ENCODE results near the gene NKIRAS1. TPM values are rescaled to one million over a fixed set of nuclear protein-coding genes. Genes with fewer than 3 reads are reported as not detected.

The NKIRAS1 gene
- total RNA-seq, 1 experiment from 2014 or later: 12.0 TPM

- RAD21 ChIA-PET (ENCODE audit: low non-redundant PET in 1 of 2, low total read pairs in 2 of 2, uncharacterized antibody in 2 of 2, unreplicated experiment in 2 of 2): no interaction called here
- POLR2A ChIA-PET: no interaction called here
Observed at GRCh38 chr3:23843869-23844268, 72.9 kb downstream of the NKIRAS1 start.

More at GRCh38 chr3:23843869-23844268, 72.9 kb downstream of the NKIRAS1 start:
- Histone ChIP-seq H3K79me2 (ENCODE audit: insufficient read depth, low read length) (peaks cover 75% of the 10 kb centered on the region), H3K4me3 (replicated peaks in 1 of 2; ENCODE audit: low read depth in 1 of 2, low read length in 2 of 2) (no peak overlapping the region), H3K9me2 (ENCODE audit: insufficient read depth) (no peaks in the 10 kb centered on the region), H3K9me3 (ENCODE audit: control insufficient read depth in 1 of 2, insufficient read depth in 1 of 2, low read depth in 1 of 2, low read length in 2 of 2) (no peaks in the 10 kb centered on the region), H4K20me1 (ENCODE audit: insufficient read depth) (no peaks in the 10 kb centered on the region), H3K4me1 (ENCODE audit: control insufficient read depth in 1 of 2, insufficient read depth in 2 of 2, low read length in 2 of 2) (no peaks in the 10 kb centered on the region), H2AFZ (ENCODE audit: low read depth, low read length, poor library complexity, severe bottlenecking) (no peak overlapping the region), H3K36me3 (ENCODE audit: control insufficient read depth in 1 of 2, insufficient read depth in 2 of 2, low read length in 2 of 2) (no peaks in the 10 kb centered on the region), H3K4me2 (ENCODE audit: low read length) (no peak overlapping the region), H3K27ac (ENCODE audit: low read depth, low read length) (no peak overlapping the region), H3K27me3 (ENCODE audit: insufficient read depth, low read length) (no peaks in the 10 kb centered on the region), H3K9ac (ENCODE audit: low read length) (no peak overlapping the region)
- TF ChIP-seq JUND (IDR thresholded peaks at IDR 0.05) (no peak), YY1 (IDR thresholded peaks at IDR 0.05; ENCODE audit: extremely low read depth, insufficient replicate concordance, low read depth, low read length) (no peak), ZFX (IDR thresholded peaks at IDR 0.05) (no peak), FOSL1 (IDR thresholded peaks at IDR 0.05; ENCODE audit: low read depth) (no peak), SRF (IDR thresholded peaks at IDR 0.05; ENCODE audit: low read depth) (no peak), RAD21 (IDR thresholded peaks at IDR 0.05; ENCODE audit: low read depth) (no peak), CBX3 (IDR thresholded peaks at IDR 0.05; ENCODE audit: low read depth) (no peak), SIN3A (IDR thresholded peaks at IDR 0.05; ENCODE audit: low read depth) (no peak), EGR1 (IDR thresholded peaks at IDR 0.05; ENCODE audit: low read depth) (no peak), POLR2A (IDR thresholded peaks at IDR 0.05; ENCODE audit: borderline replicate concordance, extremely low read depth, insufficient read depth, insufficient read length) (no peak), ZBTB33 (IDR thresholded peaks at IDR 0.05; ENCODE audit: extremely low read depth, insufficient replicate concordance, low read length) (no peak), ELF1 (IDR thresholded peaks at IDR 0.05; ENCODE audit: borderline replicate concordance, low read depth) (no peak), ZNF274 (IDR thresholded peaks at IDR 0.05; ENCODE audit: low read depth, low read length) (no peak), SP1 (IDR thresholded peaks at IDR 0.05; ENCODE audit: low read depth) (no peak)
- TF ChIP-seq, protein P1, sequence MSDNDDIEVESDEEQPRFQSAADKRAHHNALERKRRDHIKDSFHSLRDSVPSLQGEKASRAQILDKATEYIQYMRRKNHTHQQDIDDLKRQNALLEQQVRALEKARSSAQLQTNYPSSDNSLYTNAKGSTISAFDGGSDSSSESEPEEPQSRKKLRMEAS (IDR thresholded peaks at IDR 0.05): no peak
- TF ChIP-seq, protein P2, sequence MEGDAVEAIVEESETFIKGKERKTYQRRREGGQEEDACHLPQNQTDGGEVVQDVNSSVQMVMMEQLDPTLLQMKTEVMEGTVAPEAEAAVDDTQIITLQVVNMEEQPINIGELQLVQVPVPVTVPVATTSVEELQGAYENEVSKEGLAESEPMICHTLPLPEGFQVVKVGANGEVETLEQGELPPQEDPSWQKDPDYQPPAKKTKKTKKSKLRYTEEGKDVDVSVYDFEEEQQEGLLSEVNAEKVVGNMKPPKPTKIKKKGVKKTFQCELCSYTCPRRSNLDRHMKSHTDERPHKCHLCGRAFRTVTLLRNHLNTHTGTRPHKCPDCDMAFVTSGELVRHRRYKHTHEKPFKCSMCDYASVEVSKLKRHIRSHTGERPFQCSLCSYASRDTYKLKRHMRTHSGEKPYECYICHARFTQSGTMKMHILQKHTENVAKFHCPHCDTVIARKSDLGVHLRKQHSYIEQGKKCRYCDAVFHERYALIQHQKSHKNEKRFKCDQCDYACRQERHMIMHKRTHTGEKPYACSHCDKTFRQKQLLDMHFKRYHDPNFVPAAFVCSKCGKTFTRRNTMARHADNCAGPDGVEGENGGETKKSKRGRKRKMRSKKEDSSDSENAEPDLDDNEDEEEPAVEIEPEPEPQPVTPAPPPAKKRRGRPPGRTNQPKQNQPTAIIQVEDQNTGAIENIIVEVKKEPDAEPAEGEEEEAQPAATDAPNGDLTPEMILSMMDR (IDR thresholded peaks at IDR 0.05 in 2 of 3, conservative IDR thresholded peaks at IDR 0.05 in 1 of 3; ENCODE audit: borderline replicate concordance in 1 of 3, insufficient read depth in 1 of 3, low read depth in 2 of 3, low read length in 2 of 3): no peak
- TF ChIP-seq, protein P3, sequence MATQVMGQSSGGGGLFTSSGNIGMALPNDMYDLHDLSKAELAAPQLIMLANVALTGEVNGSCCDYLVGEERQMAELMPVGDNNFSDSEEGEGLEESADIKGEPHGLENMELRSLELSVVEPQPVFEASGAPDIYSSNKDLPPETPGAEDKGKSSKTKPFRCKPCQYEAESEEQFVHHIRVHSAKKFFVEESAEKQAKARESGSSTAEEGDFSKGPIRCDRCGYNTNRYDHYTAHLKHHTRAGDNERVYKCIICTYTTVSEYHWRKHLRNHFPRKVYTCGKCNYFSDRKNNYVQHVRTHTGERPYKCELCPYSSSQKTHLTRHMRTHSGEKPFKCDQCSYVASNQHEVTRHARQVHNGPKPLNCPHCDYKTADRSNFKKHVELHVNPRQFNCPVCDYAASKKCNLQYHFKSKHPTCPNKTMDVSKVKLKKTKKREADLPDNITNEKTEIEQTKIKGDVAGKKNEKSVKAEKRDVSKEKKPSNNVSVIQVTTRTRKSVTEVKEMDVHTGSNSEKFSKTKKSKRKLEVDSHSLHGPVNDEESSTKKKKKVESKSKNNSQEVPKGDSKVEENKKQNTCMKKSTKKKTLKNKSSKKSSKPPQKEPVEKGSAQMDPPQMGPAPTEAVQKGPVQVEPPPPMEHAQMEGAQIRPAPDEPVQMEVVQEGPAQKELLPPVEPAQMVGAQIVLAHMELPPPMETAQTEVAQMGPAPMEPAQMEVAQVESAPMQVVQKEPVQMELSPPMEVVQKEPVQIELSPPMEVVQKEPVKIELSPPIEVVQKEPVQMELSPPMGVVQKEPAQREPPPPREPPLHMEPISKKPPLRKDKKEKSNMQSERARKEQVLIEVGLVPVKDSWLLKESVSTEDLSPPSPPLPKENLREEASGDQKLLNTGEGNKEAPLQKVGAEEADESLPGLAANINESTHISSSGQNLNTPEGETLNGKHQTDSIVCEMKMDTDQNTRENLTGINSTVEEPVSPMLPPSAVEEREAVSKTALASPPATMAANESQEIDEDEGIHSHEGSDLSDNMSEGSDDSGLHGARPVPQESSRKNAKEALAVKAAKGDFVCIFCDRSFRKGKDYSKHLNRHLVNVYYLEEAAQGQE (IDR thresholded peaks at IDR 0.05; ENCODE audit: low read depth): no peak
- TF ChIP-seq, protein P4, sequence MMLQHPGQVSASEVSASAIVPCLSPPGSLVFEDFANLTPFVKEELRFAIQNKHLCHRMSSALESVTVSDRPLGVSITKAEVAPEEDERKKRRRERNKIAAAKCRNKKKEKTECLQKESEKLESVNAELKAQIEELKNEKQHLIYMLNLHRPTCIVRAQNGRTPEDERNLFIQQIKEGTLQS (IDR thresholded peaks at IDR 0.05): no peak
- CTCF ChIA-PET: no interaction called here
- no TSS peak for BruUV-seq (replicated peaks)
- ATAC-seq (no peak), DNase-seq (ENCODE audit: low read depth, low spot score) (no peak)
- intact Hi-C loops (cut with micrococcal nuclease): no loop called here

Data from HCT116 (cell line).